Measurements from ENCODE around the gene UBIAD1. TPM values are rescaled to one million over a fixed set of nuclear protein-coding genes. Genes with fewer than 3 reads are reported as not detected.

Gene UBIAD1
- total RNA-seq, 2 experiments from 2014 or later = 22.7 to 28.9 TPM

DNA sequence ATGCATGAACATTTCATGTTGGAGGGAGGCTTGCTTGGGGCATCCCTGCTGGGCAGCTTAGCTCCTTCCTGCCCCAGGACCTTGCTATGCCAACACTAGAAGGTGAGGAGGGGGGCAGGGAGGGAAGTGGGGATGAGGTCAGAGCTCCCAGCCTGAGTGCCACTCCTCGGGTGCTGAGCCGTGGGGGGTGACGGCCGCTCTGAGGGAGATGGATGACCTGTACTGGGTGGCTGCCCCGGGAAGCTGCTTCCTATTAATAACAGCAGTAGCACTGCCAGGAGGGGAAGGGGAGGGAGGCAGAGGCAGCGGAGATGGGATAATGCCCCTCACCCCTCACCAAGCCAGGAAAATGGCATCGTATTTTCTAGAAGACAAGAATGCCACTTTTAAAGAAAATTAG lies 60.6 kb downstream of the UBIAD1 start:
- no peak overlapping the region for H2AFZ ChIP-seq (ENCODE audit: low read length)
- H3K4me3 ChIP-seq (ENCODE audit: low read depth, low read length, poor library complexity, severe bottlenecking) = no peak overlapping the region
- ChIA-PET CTCF (ENCODE audit: unreplicated experiment) (no interaction called here), POLR2A (no interaction called here)
- no peaks in the 10 kb centered on the region for H4K20me1 ChIP-seq (ENCODE audit: insufficient read depth, low read length)
- no peaks in the 10 kb centered on the region for H3K9me2 ChIP-seq (ENCODE audit: insufficient read depth, low read length)
- no peaks in the 10 kb centered on the region for H3K4me1 ChIP-seq (ENCODE audit: insufficient read depth, low read length, poor library complexity, severe bottlenecking)
- no peaks in the 10 kb centered on the region for H3K36me3 ChIP-seq (ENCODE audit: insufficient read depth, low read length)
- no peak for DNase-seq (ENCODE audit: low spot score)
- TF ChIP-seq EZH2phosphoT487 (IDR thresholded peaks at IDR 0.05; ENCODE audit: borderline replicate concordance, low read depth, low read length) = no peak
- TF ChIP-seq, protein P1, sequence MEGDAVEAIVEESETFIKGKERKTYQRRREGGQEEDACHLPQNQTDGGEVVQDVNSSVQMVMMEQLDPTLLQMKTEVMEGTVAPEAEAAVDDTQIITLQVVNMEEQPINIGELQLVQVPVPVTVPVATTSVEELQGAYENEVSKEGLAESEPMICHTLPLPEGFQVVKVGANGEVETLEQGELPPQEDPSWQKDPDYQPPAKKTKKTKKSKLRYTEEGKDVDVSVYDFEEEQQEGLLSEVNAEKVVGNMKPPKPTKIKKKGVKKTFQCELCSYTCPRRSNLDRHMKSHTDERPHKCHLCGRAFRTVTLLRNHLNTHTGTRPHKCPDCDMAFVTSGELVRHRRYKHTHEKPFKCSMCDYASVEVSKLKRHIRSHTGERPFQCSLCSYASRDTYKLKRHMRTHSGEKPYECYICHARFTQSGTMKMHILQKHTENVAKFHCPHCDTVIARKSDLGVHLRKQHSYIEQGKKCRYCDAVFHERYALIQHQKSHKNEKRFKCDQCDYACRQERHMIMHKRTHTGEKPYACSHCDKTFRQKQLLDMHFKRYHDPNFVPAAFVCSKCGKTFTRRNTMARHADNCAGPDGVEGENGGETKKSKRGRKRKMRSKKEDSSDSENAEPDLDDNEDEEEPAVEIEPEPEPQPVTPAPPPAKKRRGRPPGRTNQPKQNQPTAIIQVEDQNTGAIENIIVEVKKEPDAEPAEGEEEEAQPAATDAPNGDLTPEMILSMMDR (conservative IDR thresholded peaks at IDR 0.05; ENCODE audit: low read length) = no peak
- intact Hi-C loops (cut with micrococcal nuclease; ENCODE audit: unreplicated experiment) = no loop called here
- no peak overlapping the region for H3K4me2 ChIP-seq (ENCODE audit: low read length)
- no peaks in the 10 kb centered on the region for H3K79me2 ChIP-seq (ENCODE audit: insufficient read depth, low read depth, low read length)
- no TSS peak for BruUV-seq (replicated peaks)
- no peak overlapping the region for H3K27ac ChIP-seq (ENCODE audit: low read depth, low read length, poor library complexity, severe bottlenecking)
- no peaks in the 10 kb centered on the region for H3K9me3 ChIP-seq (ENCODE audit: low read length)

DNA sequence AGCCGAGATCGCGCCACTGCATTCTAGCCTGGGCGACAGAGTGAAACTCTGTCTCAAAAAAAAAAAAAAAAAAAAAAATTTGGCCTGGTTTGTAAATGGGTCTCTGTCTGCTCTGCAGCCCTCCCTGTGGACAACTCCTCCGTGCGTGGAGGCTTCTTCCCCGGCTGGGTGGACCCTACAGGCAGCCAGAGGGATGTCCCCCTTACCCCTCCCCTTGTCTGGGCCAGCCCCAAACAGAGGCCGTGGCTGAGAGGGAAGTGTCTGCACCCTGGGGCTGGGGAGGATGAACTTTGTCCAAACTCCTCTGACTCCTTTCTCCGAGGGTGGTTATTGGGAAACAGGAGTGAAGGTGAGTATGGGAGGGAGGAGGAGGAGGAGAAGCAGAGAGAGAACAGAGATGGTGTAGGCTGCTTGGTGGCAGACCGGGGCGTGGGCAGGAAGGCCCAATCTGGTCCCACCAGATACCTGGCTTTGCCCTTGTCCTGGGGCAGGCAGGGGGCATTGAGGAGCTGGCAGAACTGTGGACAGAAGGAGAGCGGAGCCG lies 61.3 kb downstream of the UBIAD1 start:
- intact Hi-C loops (cut with micrococcal nuclease; ENCODE audit: unreplicated experiment) = no loop called here
- H3K4me1 ChIP-seq (ENCODE audit: insufficient read depth, low read length, poor library complexity, severe bottlenecking) = no peaks in the 10 kb centered on the region
- no peaks in the 10 kb centered on the region for H3K9me3 ChIP-seq (ENCODE audit: low read length)
- POLR2A ChIA-PET = interaction anchor here (1.1 kb wide), 1 partner anchor 10 kb away, joined by 4 read pairs; no protein-coding TSS in a partner anchor
- DNase-seq (ENCODE audit: low spot score) = no peak
- no peaks in the 10 kb centered on the region for H4K20me1 ChIP-seq (ENCODE audit: insufficient read depth, low read length)
- BruUV-seq (replicated peaks) = no TSS peak
- H3K4me3 ChIP-seq (ENCODE audit: low read depth, low read length, poor library complexity, severe bottlenecking) = no peak overlapping the region
- TF ChIP-seq EZH2phosphoT487 (IDR thresholded peaks at IDR 0.05; ENCODE audit: borderline replicate concordance, low read depth, low read length) = no peak
- TF ChIP-seq, protein P1 (conservative IDR thresholded peaks at IDR 0.05; ENCODE audit: low read length) = no peak
- no peaks in the 10 kb centered on the region for H3K79me2 ChIP-seq (ENCODE audit: insufficient read depth, low read depth, low read length)
- no peak overlapping the region for H3K27ac ChIP-seq (ENCODE audit: low read depth, low read length, poor library complexity, severe bottlenecking)
- H3K36me3 ChIP-seq (ENCODE audit: insufficient read depth, low read length) = no peaks in the 10 kb centered on the region
- no peak overlapping the region for H3K4me2 ChIP-seq (ENCODE audit: low read length)
- no peak overlapping the region for H2AFZ ChIP-seq (ENCODE audit: low read length)
- H3K9me2 ChIP-seq (ENCODE audit: insufficient read depth, low read length) = no peaks in the 10 kb centered on the region
- CTCF ChIA-PET (ENCODE audit: unreplicated experiment) = no interaction called here

DNA sequence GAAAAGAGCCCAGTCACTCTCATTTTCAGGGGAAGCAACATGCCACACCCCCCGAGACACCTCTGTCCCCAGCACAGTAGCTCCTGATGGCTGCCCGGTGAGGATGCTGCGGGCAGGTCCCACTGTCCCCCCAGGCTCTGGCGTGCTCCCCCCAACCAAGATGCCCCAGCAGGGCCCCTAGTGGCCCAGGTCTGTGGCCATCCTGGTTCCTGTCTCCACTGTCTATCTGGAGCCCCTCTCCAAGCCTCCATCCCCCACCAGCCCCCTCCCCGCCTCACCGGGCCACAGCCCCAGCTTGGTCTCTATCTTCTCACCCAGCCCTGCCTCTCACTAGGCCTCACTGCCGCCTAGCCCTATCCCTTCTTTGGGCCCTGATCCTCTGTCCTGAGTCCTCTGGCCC lies 61.8 kb downstream of the UBIAD1 start:
- no TSS peak for BruUV-seq (replicated peaks)
- POLR2A ChIA-PET = interaction anchor here (1.1 kb wide), 1 partner anchor 10 kb away, joined by 4 read pairs; no protein-coding TSS in a partner anchor

More for the DNA sequence above, 61.8 kb downstream of the UBIAD1 start:
- Histone ChIP-seq H3K4me3 (ENCODE audit: low read depth, low read length, poor library complexity, severe bottlenecking) (no peak overlapping the region), H2AFZ (ENCODE audit: low read length) (no peak overlapping the region), H3K27ac (ENCODE audit: low read depth, low read length, poor library complexity, severe bottlenecking) (no peak overlapping the region), H3K9me3 (ENCODE audit: low read length) (no peaks in the 10 kb centered on the region), H3K36me3 (ENCODE audit: insufficient read depth, low read length) (no peaks in the 10 kb centered on the region), H3K4me1 (ENCODE audit: insufficient read depth, low read length, poor library complexity, severe bottlenecking) (no peaks in the 10 kb centered on the region), H3K9me2 (ENCODE audit: insufficient read depth, low read length) (no peaks in the 10 kb centered on the region), H4K20me1 (ENCODE audit: insufficient read depth, low read length) (no peaks in the 10 kb centered on the region), H3K4me2 (ENCODE audit: low read length) (no peak overlapping the region), H3K79me2 (ENCODE audit: insufficient read depth, low read depth, low read length) (no peaks in the 10 kb centered on the region)
- CTCF ChIA-PET (ENCODE audit: unreplicated experiment) = no interaction called here
- TF ChIP-seq, protein P1 (conservative IDR thresholded peaks at IDR 0.05; ENCODE audit: low read length) = no peak
- TF ChIP-seq EZH2phosphoT487 (IDR thresholded peaks at IDR 0.05; ENCODE audit: borderline replicate concordance, low read depth, low read length) = no peak
- intact Hi-C loops (cut with micrococcal nuclease; ENCODE audit: unreplicated experiment) = no loop called here
- no peak for DNase-seq (ENCODE audit: low spot score)

Data from OCI-LY7 (cell line).